Suprapubic skin (tissue), 4 donors: ENCODE data around the gene SMIM14. TPM values are rescaled to one million over a fixed set of nuclear protein-coding genes. Genes with fewer than 3 reads are reported as not detected.

Experiments used
- DNase-seq, 2 donors: peaks; one replicate each; pipeline ENCODE4 v3.0.0-alpha.2; 2019; ENCODE audit warnings: low spot score in 2 of 2
- H3K27ac ChIP-seq: fragments of 200-600 bp; sonication (generic); one replicate; pipeline ENCODE4 v1.5.1; 2019
- H3K27me3 ChIP-seq: fragments of 200-600 bp; sonication (generic); one replicate; pipeline ENCODE4 v1.5.1; 2019
- H3K36me3 ChIP-seq: fragments of 200-600 bp; sonication (generic); one replicate; pipeline ENCODE4 v1.5.1; 2019
- H3K4me1 ChIP-seq: fragments of 200-600 bp; sonication (generic); one replicate; pipeline ENCODE4 v1.5.1; 2019
- H3K4me3 ChIP-seq: fragments of 200-600 bp; sonication (generic); one replicate; pipeline ENCODE4 v1.5.1; 2019; ENCODE audit warnings: mild to moderate bottlenecking
- H3K9me3 ChIP-seq: fragments of 200-600 bp; sonication (generic); one replicate; pipeline ENCODE4 v1.5.1; 2019
- CTCF ChIP-seq, 2 donors: fragments of 200-600 bp in 1 of 2; fragments of 450-650 bp in 1 of 2; sonication (generic) in 1 of 2; IDR thresholded peaks; one replicate each; pipeline ENCODE4 v1.5.1; 2016 to 2019; ENCODE audit warnings: antibody characterized with exemption in 2 of 2, mild to moderate bottlenecking in 1 of 2, moderate library complexity in 1 of 2
- EP300 ChIP-seq: sonication (generic); formaldehyde crosslinking; IDR thresholded peaks from one replicate; pipeline ENCODE4 v1.6.1; 2017; ENCODE audit warnings: antibody characterized with exemption
- POLR2A ChIP-seq, 2 donors: fragments of 450-650 bp; IDR thresholded peaks; one replicate each; pipeline ENCODE4 v1.6.1; 2017; ENCODE audit warnings: antibody characterized with exemption in 2 of 2, mild to moderate bottlenecking in 2 of 2, moderate library complexity in 2 of 2
- POLR2AphosphoS5 ChIP-seq, 3 donors: sonication (generic); formaldehyde crosslinking; IDR thresholded peaks; one replicate each; pipeline ENCODE4 v1.6.1; 2017; ENCODE audit warnings: antibody characterized with exemption in 3 of 3
- WGBS: methylation state at CpG from one replicate; pipeline ENCODE4 v1.1.5; 2018; 5-methylcytosine and 5-hydroxymethylcytosine counted together
- total RNA-seq, 4 donors: library from RNA; depleted of rRNA; stranded (reverse); fragments of >200 nt; gene quantifications; one replicate each; pipeline ENCODE4 v1.1.0, GENCODE V29; 2016

The SMIM14 gene
- total RNA-seq, 4 donors from 2014 or later = 20.8 to 65.0 (median 48.9) TPM

DNA sequence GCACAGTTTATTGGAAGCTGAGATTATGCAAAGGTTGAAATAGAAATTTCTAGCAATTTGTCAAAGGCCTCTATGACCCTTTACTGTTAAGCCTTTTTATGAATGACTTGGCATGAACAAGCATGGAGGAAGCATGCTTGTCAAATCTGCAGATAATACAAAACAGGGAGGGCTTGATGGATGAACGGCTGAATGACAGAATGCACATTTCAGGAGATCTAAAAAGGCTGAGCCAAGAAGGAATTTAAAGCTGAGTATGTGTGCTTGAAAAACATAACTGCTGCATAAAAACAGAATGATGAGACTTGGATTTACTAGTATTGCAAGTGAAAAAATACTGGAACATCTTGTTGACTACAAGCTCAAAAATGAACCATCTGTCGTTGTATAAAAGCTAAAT, 30.2 kb upstream of the SMIM14 start:
- WGBS = 65% methylated on average over 2 of the region's 2 CpGs
- Histone ChIP-seq H3K4me1 (no peaks in the 10 kb centered on the region), H3K4me3 (no peak overlapping the region), H3K27ac (no peak overlapping the region), H3K36me3 (no peaks in the 10 kb centered on the region), H3K9me3 (no peaks in the 10 kb centered on the region), H3K27me3 (no peaks in the 10 kb centered on the region)
- no peak for DNase-seq
- no peak for TF ChIP-seq POLR2AphosphoS5 (IDR thresholded peaks at IDR 0.05)

GRCh38 chr4:39667706-39668105, 29.0 kb upstream of the SMIM14 start:
- DNase-seq = no peak
- Histone ChIP-seq H3K4me3 (no peak overlapping the region), H3K36me3 (no peaks in the 10 kb centered on the region), H3K9me3 (no peaks in the 10 kb centered on the region), H3K27ac (no peak overlapping the region), H3K27me3 (no peaks in the 10 kb centered on the region), H3K4me1 (no peaks in the 10 kb centered on the region)
- TF ChIP-seq POLR2A (IDR thresholded peaks at IDR 0.05) = no peak
- no peak for TF ChIP-seq CTCF (IDR thresholded peaks at IDR 0.05)
- 31% methylated on average over 1 of the region's 1 CpG for WGBS

DNA sequence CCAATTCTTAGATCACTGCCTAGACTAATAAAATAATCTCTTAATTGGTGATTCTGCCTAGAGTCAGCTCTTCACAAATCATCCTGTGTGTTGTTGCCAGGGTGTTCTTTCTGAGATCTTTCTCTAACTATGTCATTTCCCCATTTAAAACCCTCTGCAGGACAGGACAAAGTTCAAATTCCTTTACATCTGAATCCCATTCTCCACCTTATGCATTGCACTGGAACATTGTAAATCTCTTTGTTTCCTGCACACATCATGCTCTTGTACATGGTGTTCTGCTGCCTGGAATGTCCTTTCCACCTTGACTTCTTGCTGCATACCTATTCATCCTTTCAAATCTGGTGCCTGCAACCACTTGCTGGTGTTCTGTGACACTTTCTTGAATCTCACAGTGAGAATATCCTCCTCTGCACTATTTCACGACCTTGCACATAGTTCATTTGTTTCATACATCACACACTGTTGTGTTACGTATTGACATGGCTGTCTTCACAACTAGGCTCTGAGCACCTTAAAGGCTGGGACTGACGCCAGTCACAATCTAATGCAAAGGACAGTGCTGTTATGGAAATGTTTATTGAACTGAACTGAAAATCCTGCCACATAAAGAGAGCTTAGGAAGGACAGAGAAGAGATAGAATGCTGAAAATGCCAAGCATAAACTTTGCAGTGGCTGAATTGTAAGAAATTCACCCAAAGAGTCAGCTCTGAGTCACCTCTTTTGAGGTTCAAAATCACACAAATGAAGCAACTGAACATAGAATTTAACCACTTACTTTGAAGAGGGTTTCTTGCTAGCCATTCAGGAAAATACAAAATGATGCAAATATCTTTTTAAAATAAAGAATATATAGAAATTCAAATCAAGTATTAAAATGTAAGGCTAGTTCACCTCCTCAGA, 26.4 kb upstream of the SMIM14 start:
- Histone ChIP-seq H3K36me3 (no peaks in the 10 kb centered on the region), H3K27me3 (no peaks in the 10 kb centered on the region), H3K27ac (no peak overlapping the region), H3K9me3 (no peaks in the 10 kb centered on the region), H3K4me1 (no peaks in the 10 kb centered on the region), H3K4me3 (no peak overlapping the region)
- DNase-seq = no peak
- no peak for TF ChIP-seq CTCF (IDR thresholded peaks at IDR 0.05)
- TF ChIP-seq POLR2AphosphoS5 (IDR thresholded peaks at IDR 0.05) = no peak
- no peak for TF ChIP-seq EP300
- TF ChIP-seq POLR2A (IDR thresholded peaks at IDR 0.05) = no peak
- WGBS = 88% methylated on average over 3 of the region's 3 CpGs

- Histone ChIP-seq H3K4me3 (no peak overlapping the region), H3K9me3 (no peaks in the 10 kb centered on the region), H3K36me3 (no peaks in the 10 kb centered on the region), H3K27ac (no peak overlapping the region), H3K27me3 (no peaks in the 10 kb centered on the region), H3K4me1 (no peaks in the 10 kb centered on the region)
- TF ChIP-seq POLR2A (IDR thresholded peaks at IDR 0.05) (no peak), EP300 (no peak), CTCF (IDR thresholded peaks at IDR 0.05) (no peak), POLR2AphosphoS5 (IDR thresholded peaks at IDR 0.05) (no peak)
- DNase-seq = no peak
- 92% methylated on average over 7 of the region's 7 CpGs for WGBS
These were observed 24.0 kb upstream of the SMIM14 start for GRCh38 chr4:39662683-39663082.

DNA sequence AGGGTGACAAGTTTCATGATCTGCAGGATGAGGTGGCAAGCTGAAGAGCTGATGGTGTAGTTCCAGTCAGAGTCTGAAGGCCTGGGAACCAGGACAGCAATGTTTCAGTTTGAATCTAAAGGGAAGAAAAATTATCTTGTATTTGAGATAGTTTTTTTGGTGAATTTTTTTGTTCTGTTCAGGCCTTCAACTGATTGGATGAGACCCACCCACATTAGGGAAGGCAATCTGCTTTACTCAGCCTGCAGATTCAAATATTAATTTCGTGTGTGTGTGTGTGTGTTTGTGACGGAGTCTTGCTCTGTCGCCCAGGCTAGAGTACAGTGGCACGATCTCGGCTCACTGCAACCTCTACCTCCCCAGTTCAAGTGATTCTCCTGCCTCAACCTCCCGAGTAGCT, 22.1 kb upstream of the SMIM14 start:
- Histone ChIP-seq H3K27ac (no peak overlapping the region), H3K27me3 (no peaks in the 10 kb centered on the region), H3K36me3 (no peaks in the 10 kb centered on the region), H3K4me3 (no peak overlapping the region), H3K4me1 (no peaks in the 10 kb centered on the region), H3K9me3 (no peaks in the 10 kb centered on the region)
- no peak for TF ChIP-seq POLR2A (IDR thresholded peaks at IDR 0.05)
- TF ChIP-seq EP300 = no peak
- no peak for TF ChIP-seq POLR2AphosphoS5 (IDR thresholded peaks at IDR 0.05)
- TF ChIP-seq CTCF (IDR thresholded peaks at IDR 0.05) = no peak
- 93% methylated on average over 6 of the region's 6 CpGs for WGBS
- no peak for DNase-seq
